ENCODE results near the gene HSP90AB1.

Gene HSP90AB1

DNA sequence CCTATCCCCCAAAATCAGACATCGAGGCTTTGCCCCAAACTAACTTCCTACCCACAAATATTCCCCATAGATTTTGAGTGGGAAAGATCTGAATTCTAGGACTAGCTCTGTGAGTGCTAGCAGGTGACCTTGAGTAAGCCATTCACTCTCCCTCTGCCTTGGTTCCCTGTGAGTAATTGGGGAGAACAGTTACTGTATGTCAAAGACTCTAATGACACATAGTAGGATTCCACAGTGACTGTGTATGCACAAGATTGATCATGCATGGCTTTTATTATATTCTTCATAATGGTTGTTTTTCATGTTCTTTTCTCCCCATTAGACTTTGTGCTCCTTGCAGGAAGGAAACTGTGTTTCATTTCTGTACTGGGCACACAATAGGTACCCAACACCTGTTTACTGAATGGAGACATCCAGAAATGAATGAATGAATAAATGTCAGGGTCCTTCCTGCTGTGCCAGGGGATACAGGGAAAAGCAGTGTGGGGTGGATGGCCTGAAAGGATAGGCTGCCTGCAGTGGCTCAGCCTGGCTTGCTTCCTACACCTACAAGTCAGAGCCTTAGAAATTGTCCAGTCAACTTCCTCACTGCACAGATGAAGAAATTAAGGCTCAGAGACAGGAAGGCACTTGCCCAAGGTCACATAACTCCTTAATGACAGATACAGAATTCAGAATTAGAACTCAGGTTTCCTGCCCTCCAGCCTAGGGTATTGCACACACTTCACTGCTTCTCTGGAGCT, 22.4 kb downstream of the HSP90AB1 start:
- DNase-seq (ENCODE audit: low read depth) = no peak

DNA sequence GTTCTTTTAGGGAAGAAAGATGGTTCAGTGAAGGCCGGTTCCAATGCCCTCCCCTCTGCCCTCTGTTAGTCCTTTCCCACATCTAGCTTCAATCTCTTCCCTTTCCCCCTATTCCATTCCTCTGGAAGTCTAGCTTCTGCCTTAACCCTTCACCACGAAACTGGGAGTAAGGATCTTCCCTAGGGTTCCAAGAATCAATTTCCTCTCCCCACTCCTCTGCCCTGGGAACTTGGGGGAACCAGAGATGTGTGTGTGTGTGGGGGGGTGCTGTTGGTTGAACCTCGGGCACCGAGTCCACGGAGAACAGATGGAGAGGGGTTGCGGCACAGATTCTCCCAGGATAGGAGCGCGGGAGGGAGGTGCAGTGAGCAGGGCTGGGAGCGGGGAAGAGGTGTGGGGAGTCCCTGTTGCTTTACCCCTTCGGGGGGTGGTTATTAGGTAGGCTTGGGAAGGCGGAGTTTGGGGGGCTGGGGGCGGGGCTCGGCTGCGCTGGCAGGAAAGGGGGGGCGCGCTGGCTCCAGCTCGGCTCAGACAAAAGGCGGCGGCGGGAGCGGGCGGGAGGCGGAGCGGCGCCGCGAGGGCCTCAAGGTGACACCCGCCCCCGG, 23.1 kb downstream of the HSP90AB1 start, which contains the start of gene TMEM151B:
TMEM151B (plus strand) TSS at position 530 of the 605 bp plus-strand sequence. CDS start 293 bp downstream, outside the sequence.
- no peak for DNase-seq (ENCODE audit: low read depth)

GRCh38 chr6:44270526-44271405, 23.9 kb downstream of the HSP90AB1 start:
- DNase-seq (ENCODE audit: low read depth) = no peak

GRCh38 chr6:44271406-44271723, 24.5 kb downstream of the HSP90AB1 start:
- no peak for DNase-seq (ENCODE audit: low read depth)

DNA sequence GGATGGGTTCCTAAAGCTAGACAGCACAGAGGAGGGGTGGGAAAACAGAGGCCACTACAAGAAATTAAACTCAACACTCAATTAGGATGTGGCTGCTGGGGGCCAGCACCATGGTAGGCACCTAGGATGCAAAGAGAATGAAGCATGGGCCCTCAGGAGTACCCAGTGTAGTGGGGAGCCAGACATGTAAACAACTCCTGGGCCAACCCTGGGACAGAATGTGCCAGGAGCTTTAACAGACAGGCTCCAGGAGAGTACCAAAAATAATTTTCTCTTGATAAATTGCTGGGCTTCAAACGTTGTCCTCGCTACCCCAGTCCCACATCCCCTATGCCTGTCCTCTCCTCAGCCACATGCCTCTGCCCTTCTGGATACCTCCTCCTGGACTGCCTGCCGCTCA, 25.0 kb downstream of the HSP90AB1 start:
- no peak for DNase-seq (ENCODE audit: low read depth)

DNA sequence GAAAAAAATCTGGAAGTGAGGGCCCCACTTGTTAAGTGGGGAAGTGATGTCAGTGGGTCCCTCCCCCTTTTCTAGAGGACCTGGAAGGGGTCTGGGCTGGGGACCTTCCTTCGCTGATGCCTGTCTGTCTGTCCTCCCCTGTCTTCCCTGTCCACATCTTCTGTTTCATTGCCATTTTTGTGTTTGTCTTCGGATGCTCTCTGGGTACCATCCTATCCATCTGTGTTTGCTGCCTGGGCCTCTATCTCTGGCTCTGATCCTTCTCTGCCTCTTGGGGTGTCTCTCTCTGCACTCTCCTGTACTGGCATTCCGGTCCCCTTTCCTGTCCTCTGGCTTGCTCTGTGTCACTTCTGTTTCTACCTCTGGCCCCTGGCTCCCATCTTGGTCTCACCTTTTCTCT, 25.6 kb downstream of the HSP90AB1 start:
- no peak for DNase-seq (ENCODE audit: low read depth)

- DNase-seq (ENCODE audit: low read depth) = no peak
Observed at GRCh38 chr6:44272999-44273566, 26.2 kb downstream of the HSP90AB1 start.

DNA sequence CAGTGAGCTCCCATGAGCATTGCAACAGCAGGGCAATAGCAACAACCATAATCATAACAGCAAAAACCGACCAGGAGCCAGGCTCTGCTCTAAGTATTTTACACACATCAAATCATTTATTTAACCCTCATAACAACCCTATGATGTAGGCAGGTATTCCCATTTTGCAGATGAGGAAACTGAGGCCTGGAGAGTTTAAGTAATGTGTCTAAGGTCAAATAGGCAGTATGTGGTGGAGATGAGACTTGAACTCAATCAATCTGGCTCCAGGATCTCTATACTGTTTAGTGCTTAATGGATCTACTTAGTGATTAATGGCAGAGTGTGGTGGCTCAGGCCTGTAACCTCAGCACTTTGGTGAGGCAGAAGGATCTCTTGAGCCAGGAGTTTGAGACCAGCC, 26.7 kb downstream of the HSP90AB1 start:
- no peak for DNase-seq (ENCODE audit: low read depth)

- no peak for DNase-seq (ENCODE audit: low read depth)
Observed at GRCh38 chr6:44275271-44275748, 28.4 kb downstream of the HSP90AB1 start.

GRCh38 chr6:44275749-44276648, 29.1 kb downstream of the HSP90AB1 start:
- DNase-seq (ENCODE audit: low read depth) = no peak

GRCh38 chr6:44276667-44277640, 30.1 kb downstream of the HSP90AB1 start:
- DNase-seq (ENCODE audit: low read depth) = no peak

- DNase-seq (ENCODE audit: low read depth) = no peak
Observed at GRCh38 chr6:44277763-44278162, 30.9 kb downstream of the HSP90AB1 start.

- no peak for DNase-seq (ENCODE audit: low read depth)
Observed at GRCh38 chr6:44278315-44278714, 31.4 kb downstream of the HSP90AB1 start.

- DNase-seq (ENCODE audit: low read depth) = no peak
Observed at GRCh38 chr6:44278774-44279697, 32.1 kb downstream of the HSP90AB1 start.

DNA sequence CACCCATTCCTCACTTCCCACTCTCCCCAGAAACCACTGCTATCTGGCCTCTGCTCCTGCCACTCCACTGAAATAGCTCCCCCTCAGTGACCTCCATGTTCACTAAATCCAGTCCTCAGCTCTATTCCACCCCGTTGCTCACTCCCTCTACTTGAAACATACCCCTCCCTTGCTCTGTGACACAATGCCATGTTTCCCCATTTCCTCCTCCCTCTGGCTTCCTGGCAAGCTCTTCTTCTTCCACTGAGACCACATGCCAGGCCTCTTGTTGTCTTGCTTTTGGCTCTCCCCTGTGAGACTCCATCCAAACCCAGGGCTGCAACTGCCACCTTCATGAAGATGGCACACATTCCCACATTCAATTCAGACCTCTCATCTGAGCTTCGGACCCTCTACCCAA, 37.2 kb downstream of the HSP90AB1 start:
- no peak for DNase-seq (ENCODE audit: low read depth)

- no peak for DNase-seq (ENCODE audit: low read depth)
Observed at GRCh38 chr6:44284867-44285266, 38.0 kb downstream of the HSP90AB1 start.

- DNase-seq (ENCODE audit: low read depth) = no peak
Observed at GRCh38 chr6:44285552-44286284, 38.8 kb downstream of the HSP90AB1 start.

DNA sequence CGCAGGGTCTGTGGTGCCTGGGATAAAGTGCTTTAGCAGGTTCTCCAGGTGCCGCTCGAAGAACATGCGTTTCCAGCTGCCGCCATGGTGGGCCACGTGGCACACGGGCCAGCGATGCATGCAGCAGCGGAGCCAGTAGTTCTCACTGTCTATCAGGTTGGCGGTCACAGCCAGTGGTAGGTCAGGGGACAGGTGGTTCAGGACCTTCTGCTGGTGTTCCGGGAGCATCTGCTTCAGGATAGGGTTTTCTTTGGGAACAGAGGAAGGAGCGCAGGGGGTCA, 39.3 kb downstream of the HSP90AB1 start:
- no peak for DNase-seq (ENCODE audit: low read depth)

DNA sequence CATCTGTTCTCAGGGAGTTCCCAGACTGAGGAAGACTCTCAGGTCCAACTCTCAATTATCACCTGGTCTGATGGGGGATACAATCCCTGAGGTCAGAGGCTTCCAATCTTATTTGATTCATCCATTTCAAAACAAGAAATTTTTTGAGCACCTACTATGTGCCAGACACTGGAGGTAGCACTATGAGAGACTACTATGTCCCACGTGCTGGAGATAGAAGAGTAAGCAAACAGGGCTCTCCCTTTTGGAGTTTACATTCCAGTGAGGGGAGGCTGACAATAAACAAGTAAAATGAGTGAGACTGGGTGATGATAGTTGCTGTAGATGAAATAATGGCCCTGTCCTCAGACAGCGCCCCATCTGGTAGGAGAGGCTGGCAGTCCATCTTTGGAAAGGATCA, 39.8 kb downstream of the HSP90AB1 start:
- DNase-seq (ENCODE audit: low read depth) = no peak
